ENCODE measurements around the gene SLC48A1.

SLC48A1 gene

DNA sequence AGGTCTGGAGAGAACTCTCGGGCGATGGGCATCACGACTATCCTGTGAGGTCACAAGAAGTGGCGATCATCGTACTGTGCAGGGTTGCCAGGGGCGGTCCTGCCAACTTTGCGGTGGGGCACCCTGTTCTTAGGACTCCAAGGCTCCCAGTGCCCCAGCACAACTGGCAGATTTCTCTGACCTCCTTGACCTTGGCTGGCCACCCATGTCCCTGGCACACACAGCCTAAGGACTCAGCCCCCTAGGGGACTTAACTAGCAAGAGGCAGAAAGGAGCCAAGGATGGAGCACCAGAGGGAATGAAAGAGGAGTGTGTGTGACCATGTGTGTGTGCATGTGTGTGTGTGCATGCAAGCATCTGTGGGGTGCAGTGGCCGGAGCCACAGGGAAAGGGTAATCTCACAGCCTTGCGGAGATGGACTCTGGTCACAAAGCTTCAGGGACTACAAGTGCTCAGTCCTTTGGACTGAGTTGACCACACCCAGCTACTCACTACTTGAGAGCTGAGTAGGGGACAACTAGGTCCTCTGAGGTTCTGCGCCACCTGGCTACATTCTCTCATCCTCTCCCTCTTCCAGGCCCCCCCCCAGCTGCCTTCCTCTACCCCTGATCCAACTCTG, 13.7 kb downstream of the SLC48A1 start:
- Mint-ChIP-seq H3K27me3 (no peaks in the 10 kb centered on the region), H3K27ac (peak overlapping the region; percentile 78 to 94), H3K4me1 (peaks cover 86% of the 10 kb centered on the region), H3K4me3 (no peak overlapping the region), H3K9me3 (no peaks in the 10 kb centered on the region)
- ATAC-seq (no peak), DNase-seq (no peak)

DNA sequence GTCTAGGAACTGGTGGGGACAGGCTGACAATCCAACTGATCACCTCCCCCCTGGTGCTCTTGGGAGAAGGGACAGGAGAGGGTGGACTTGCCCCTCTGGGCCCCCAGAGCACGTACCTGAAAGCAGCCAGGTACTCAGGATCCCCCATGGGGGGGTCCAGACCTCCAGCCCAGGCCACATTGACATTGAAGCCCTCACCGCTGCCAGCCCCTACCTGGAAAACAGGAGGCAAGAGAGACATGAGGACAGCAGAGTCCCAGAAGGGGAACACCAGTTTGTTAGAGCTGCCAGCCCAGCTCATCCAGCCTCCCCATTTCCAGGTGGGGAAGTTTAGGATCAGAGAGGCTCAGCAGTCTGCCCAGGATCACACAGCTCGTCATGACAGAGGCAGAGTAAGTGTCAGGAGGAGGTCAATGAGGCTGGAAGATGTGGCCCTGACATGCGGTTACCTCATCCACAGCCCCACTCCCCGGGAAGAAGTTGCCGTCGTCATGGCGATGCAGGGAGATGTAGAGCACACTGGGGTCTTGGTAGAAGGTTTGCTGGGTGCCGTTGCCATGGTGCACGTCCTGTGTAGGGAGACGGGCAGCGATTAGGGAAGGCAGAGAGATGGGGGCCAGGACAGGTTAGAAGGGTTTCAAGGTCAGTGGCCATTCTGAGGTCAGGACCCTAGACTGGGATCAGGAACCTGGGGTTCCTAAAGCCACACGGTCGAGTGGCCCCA, 14.7 kb downstream of the SLC48A1 start:
- DNase-seq (no peak), ATAC-seq (no peak)
- peak overlapping the region; percentile 66 to 92 for H3K27ac Mint-ChIP-seq
- no peaks in the 10 kb centered on the region for H3K27me3 Mint-ChIP-seq
- peaks cover 78% of the 10 kb centered on the region for H3K4me1 Mint-ChIP-seq
- H3K4me3 Mint-ChIP-seq = no peak overlapping the region
- H3K9me3 Mint-ChIP-seq = no peaks in the 10 kb centered on the region

DNA sequence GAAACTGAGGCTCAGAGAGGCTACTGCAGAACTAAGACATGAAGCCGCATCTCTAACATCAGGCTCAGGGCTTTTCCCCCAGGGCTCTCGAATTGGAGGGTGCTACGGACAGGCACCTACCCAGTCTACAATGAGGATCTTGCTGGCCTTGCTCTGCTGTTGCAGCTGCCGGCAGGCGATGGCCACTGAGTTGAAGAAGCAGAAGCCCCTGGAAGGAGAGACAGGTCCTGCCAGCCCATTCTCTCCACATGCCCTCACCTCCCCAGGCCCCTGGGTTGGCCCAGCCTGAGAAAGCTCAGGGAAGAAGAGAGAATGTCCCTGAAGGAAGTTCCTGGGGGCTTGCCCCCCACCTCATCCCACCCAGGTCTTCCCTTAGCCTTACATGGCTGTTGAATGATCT, 16.1 kb downstream of the SLC48A1 start:
- ATAC-seq = no peak
- DNase-seq = no peak
- Mint-ChIP-seq H3K4me3 (no peak overlapping the region), H3K27ac (peak overlapping the region in 1 of 2 donors; percentile 83), H3K27me3 (no peaks in the 10 kb centered on the region), H3K9me3 (no peaks in the 10 kb centered on the region), H3K4me1 (peaks cover 69% of the 10 kb centered on the region)

DNA sequence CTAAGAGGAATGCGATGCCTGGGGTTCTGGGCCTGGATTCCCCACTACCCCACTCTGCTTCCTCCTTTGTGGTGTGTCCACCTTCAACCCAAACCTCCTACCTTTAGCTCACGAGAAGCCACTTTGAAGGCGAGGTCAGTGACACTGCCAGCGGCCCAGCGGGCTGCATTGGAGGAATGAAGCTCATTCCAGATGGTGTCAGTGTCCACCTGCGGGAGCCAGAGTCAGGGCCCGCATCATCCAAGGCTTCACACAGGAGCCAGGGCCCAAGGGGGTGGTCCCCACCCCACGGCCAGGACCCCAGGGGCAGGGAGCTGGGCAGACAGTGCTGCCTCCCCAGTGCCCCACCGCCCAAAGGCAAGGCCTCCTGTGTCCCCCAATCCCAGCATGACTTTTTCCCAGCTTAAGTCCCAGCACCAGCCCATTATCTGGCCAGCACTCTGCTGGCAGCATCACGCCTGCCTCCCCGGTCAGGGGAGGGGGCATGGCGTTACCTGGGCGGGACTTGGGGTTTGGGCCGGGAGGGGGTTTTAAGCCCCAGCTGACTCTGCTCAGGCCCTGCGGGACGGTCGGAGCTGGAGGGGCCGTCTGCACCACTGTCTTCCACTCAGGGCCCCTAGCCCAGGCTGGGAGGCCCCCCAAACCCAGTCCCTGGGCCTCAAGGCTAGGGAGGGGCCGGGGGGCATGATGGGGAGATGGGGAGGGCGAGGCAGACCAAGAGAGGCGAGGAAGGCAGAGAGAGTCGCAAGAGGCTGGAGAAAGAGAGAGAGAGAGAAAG, 16.9 kb downstream of the SLC48A1 start:
- Mint-ChIP-seq H3K4me3 (no peak overlapping the region), H3K9me3 (no peaks in the 10 kb centered on the region), H3K27ac (peak overlapping the region; percentile 16 to 85), H3K27me3 (no peaks in the 10 kb centered on the region), H3K4me1 (peaks cover 61% of the 10 kb centered on the region)
- ATAC-seq = peak; percentile 5
- DNase-seq = no peak

DNA sequence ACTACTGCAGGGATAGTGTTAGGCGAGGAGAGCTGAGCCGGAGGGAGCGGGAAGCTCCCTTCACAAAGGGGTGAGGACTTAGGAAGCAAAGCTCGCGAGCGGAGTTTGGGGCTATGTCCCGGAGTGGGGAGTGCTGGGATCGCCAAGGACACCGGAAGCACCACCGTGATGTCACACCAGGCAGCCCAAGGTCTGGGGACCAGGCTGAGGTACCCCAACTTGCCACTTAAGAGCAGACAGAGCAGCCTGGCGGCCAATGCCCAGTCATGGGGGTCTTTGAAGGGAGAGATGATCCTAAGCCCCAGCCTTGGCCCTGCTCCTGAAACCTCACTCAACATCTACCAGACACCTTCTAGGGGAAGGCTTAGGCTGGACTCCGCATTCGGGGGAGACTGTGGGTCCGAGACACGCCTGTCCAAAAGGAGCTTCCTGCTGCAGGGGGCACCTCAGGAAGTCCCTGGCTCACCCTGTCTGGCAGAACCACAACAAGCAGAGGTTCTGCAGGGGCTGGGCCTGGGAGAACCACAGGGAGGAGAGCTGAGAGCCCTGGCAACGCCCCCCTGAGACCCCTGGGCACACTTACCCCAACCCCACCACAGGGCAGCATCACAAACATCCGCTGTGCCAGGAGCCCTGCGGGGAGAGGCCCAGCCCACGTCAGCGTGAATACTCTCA, 17.8 kb downstream of the SLC48A1 start:
- no peaks in the 10 kb centered on the region for H3K9me3 Mint-ChIP-seq
- H3K27ac Mint-ChIP-seq = peak overlapping the region in 1 of 2 donors; percentile 85
- no peaks in the 10 kb centered on the region for H3K27me3 Mint-ChIP-seq
- no peak for DNase-seq
- H3K4me3 Mint-ChIP-seq = peak overlapping the region in 1 of 2 donors; percentile 13
- H3K4me1 Mint-ChIP-seq = peaks cover 53% of the 10 kb centered on the region
- ATAC-seq = no peak

DNA sequence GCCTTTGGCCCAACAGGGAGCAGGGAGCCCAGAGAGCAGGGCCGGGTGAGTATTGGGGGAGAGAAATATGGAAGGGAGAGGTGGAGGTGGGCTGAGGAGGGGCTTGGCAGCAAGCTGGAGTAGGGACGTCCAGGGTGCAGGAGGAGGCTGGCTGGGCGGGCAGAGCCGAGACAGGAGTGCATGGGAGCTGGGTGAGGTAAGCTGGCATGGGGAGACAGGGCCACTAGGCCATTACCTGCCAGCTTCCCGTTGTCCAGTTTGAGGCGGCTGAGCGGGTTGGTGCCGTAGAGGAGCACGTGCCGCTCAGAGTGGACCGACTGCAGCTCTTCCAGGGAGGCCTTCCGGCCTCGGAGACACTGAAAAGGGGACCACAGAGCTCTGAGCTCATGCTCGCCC, 18.3 kb downstream of the SLC48A1 start:
- Mint-ChIP-seq H3K4me3 (peak overlapping the region in 1 of 2 donors; percentile 13), H3K4me1 (peaks cover 47% of the 10 kb centered on the region), H3K9me3 (no peaks in the 10 kb centered on the region), H3K27ac (peak overlapping the region; percentile 13 to 34), H3K27me3 (no peaks in the 10 kb centered on the region)
- DNase-seq (no peak), ATAC-seq (no peak)

DNA sequence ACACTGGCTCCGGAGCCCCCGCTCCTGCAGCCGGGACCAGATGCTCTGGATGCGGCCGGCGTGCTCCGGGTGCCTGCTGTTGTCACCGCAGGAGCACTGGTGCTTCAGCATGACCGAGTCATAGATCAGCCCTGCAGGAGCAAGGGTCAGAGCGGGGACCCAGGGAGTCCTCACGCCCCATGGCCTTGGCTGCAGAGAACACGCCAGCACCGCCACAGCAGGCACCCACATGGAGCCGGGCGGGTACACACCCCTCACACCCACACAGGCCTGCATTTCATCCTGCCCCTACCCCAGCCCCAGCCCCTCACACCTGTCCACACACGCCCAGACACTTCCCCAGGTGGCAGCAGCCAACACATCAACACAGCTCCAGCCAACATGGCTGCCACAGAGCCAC, 18.8 kb downstream of the SLC48A1 start:
- peaks cover 42% of the 10 kb centered on the region for H3K4me1 Mint-ChIP-seq
- H3K27me3 Mint-ChIP-seq = no peaks in the 10 kb centered on the region
- H3K27ac Mint-ChIP-seq = peak overlapping the region; percentile 83 to 84
- DNase-seq (no peak), ATAC-seq (peak; percentile 12)
- H3K9me3 Mint-ChIP-seq = no peaks in the 10 kb centered on the region
- no peak overlapping the region for H3K4me3 Mint-ChIP-seq

DNA sequence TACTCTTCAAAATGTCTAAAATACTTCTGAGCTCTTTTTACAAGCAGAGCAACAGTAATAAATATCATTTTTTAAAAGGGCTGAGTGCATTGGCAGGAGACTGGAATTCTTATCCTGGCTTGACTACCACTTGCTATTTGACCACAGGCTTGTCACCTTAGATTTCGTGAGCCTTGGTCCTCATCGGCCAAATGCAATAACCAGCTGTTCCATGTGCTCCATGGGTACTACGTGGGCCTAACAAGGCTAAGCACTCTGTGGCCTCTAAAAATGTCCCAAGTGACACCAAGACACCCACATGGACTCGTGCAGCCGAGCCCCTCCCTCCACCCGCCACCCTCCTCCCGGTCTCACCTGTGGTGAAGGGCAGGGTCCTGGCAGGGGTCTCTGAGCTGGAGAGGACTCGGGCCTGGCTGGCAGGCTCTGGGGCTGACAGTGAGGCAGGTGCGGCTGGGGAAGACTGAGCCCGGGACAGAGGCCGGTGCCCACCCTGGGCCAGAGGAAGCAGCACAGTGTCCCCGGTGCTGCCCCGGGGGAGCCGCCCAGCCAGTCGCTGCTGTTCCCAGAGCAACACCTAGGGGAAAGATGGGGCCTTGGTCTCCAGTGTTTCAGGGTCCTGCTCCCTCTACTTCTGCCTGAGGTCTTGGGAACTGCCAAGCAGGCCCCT, 20.1 kb downstream of the SLC48A1 start:
- Mint-ChIP-seq H3K4me1 (peaks cover 38% of the 10 kb centered on the region), H3K27me3 (no peaks in the 10 kb centered on the region), H3K27ac (peak overlapping the region in 1 of 2 donors; percentile 71), H3K4me3 (no peak overlapping the region), H3K9me3 (no peaks in the 10 kb centered on the region)
- ATAC-seq (no peak), DNase-seq (no peak)

DNA sequence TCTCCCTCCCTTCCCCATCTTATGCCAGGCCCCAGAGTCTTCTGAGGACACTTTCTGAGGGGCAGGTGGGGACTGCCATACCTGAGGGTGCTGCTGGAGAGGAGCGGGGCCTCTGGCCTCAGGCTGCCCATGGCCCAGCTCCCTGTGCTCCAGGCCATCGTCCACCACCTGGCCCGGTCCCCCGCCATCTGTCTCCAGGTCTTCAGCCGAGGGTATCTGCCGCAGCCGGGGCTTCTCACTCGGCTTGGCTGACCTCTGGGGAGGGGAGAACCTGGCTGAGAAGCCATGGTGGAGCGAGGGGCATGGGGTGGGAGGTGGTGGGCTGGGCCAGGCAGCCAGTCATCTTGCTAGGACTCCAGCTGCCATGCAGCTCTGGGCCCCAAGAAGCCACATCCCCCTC, 21.6 kb downstream of the SLC48A1 start:
- H3K4me3 Mint-ChIP-seq = no peak overlapping the region
- ATAC-seq = no peak
- peaks cover 38% of the 10 kb centered on the region for H3K4me1 Mint-ChIP-seq
- DNase-seq = no peak
- peak overlapping the region in 1 of 2 donors; percentile 76 for H3K27ac Mint-ChIP-seq
- H3K9me3 Mint-ChIP-seq = no peaks in the 10 kb centered on the region
- H3K27me3 Mint-ChIP-seq = no peaks in the 10 kb centered on the region

DNA sequence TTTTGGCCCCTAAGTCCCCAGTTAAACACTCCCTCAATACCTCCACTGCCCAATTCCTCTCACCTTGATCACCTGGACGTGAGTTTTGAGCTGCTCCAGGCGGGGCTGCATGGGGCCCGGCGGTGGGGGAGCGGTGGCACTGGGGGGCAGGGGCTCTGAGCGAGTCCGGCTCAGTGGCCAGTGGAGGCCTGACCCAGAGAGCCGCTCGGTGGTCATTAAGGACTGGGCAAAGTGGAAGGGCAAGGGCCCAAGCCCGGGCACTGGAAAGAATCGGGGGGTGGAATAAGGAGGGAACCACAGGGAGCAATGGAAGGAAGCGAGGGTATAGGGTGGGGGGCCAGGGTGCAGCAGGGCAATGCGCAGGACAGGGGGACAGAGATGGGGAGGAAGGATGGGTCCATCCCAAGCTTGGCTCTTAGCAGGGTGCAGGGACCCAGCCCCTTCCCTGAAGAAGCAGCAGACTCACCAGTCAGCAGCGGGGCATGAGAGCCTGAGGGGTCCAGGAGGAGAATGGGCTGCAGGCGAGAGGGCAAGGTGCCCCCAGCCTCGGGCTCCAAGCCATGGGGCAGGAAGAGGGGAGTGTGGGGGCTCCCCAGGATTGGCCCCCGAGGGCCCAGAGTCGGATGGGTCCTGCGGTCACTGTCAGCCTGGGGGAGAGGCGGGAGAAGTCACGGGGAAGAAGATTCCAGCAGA, 22.2 kb downstream of the SLC48A1 start:
- DNase-seq = no peak

DNA sequence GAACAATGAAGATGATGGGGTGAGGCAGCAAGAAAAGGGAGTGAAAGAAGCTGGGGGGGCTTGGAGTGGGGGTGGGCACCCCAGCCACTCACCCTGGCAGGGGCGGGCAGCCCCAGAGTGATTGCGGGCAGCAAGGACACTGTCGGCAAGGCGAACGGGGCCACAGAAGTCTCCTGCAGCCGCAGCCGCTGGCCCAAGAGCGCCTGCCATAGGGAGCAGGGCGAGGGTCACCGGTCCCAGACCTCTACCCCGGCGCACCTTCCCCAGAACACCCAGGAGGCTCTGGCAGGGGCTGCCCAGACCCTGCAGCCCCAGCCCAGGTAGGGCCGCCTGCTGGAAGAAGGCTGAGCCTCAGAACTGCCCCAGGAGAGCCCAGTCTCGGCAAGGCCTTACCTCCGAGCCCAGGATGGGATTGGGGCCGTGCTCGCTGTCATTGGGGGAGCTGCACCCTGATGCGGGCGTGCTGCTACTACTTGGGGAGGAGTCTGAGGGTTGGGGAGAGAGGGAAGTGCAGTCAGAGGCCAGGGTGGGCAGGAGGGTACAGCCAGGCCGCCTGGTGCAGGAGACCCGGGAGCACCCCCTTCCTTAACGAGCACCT, 22.9 kb downstream of the SLC48A1 start:
- H3K4me1 Mint-ChIP-seq = peaks cover 40% of the 10 kb centered on the region
- H3K27me3 Mint-ChIP-seq = no peaks in the 10 kb centered on the region
- no peak overlapping the region for H3K4me3 Mint-ChIP-seq
- no peak for ATAC-seq
- H3K9me3 Mint-ChIP-seq = no peaks in the 10 kb centered on the region
- no peak for DNase-seq
- H3K27ac Mint-ChIP-seq = no peak overlapping the region

More for the DNA sequence above, 22.2 kb downstream of the SLC48A1 start:
- Mint-ChIP-seq H3K9me3 (no peaks in the 10 kb centered on the region), H3K27ac (peak overlapping the region in 1 of 2 donors; percentile 38), H3K4me1 (peaks cover 40% of the 10 kb centered on the region), H3K27me3 (no peaks in the 10 kb centered on the region), H3K4me3 (no peak overlapping the region)
- ATAC-seq = no peak

DNA sequence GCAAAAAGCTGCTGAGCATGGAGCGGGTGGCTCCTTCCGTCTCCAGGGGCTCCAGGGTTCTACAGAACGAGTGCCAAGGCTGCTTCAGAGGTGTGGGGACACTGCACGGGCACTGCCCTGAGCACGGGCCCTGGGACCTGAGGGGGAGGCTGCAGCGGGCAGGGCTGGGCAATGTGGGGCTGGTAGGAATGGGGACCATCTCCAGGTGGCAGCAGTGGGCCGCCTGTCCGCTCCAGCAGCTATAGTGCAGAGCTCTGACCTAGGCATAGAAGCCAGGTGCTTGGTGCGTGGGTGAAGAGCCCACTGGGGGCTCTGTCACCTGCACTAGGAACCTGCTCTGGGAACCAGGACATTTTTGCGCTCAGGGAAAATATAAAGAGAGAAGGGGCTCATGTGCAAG, 24.4 kb downstream of the SLC48A1 start:
- H3K9me3 Mint-ChIP-seq = no peaks in the 10 kb centered on the region
- H3K27me3 Mint-ChIP-seq = no peaks in the 10 kb centered on the region
- DNase-seq (peak; percentile 37 to 47), ATAC-seq (peak; percentile 73)
- H3K4me3 Mint-ChIP-seq = peak overlapping the region in 1 of 2 donors; percentile 52
- H3K27ac Mint-ChIP-seq = peak overlapping the region; percentile 49 to 96
- H3K4me1 Mint-ChIP-seq = peaks cover 52% of the 10 kb centered on the region

DNA sequence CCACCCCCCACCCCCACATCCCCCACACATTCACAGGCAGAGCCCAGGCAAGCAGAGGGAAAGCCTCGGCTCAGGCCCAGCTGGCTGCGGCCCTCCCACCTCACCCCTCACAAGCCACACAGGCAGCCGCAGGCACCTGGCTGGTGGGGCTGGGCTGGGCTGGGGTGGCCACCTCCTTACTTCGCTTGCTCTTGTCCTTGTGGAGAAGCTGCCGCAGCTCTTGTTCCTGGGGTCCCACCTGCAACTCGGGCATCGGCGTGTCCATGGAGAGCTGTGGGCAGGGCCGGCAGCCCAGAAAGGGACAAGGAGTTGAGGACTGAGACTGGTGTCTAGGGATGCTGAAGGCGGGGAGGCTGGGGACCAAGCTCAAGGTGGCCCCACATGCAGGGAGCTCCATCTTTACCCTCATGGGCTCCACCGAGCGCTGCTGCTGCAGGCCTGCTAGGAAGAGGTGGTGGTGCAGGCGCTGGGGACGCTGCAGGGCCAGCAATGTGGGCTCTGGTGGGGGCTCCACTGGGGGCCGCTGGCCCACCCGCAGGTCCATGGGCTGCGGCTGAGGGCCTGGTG, 25.4 kb downstream of the SLC48A1 start:
- peaks cover 62% of the 10 kb centered on the region for H3K4me1 Mint-ChIP-seq
- H3K27ac Mint-ChIP-seq = peak overlapping the region; percentile 62 to 93
- H3K27me3 Mint-ChIP-seq = no peaks in the 10 kb centered on the region
- peak overlapping the region in 1 of 2 donors; percentile 16 for H3K4me3 Mint-ChIP-seq
- DNase-seq (no peak), ATAC-seq (peak; percentile 1)
- H3K9me3 Mint-ChIP-seq = no peaks in the 10 kb centered on the region

DNA sequence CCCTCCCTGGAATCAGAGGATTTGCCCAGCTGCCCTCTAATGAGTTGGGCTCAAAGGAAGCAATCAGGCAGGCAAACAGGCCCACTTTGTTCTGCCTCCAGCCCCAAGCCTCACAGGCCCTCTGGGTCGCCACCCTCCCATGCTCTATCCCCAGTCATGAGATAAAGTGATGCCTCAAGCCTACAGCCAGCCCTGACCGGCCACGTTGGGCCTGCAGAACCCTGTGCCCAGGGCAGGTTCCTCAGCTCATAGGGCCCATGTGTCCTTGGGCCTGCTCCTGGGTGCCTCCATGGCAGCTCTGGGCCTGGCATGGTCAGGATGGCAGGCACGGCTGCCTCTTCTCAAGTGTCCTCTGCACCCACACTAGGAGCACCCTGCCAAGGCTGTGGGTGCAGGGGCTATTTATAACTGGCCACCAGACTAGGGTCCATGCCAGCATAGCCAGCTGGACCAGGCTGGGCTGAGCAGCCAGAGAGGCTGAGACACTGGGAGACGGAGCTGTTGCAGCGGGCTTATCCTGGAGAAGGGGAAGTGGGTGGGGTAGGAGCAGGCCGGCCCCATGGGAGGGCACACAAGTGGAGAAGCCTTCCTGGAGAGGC, 26.4 kb downstream of the SLC48A1 start:
- DNase-seq (no peak), ATAC-seq (no peak)
- Mint-ChIP-seq H3K9me3 (no peaks in the 10 kb centered on the region), H3K27ac (peak overlapping the region; percentile 72 to 91), H3K27me3 (no peaks in the 10 kb centered on the region), H3K4me1 (peaks cover 72% of the 10 kb centered on the region), H3K4me3 (no peak overlapping the region)
